ENCODE results near the gene TMEM167A.

GRCh38 chr5:83048811-83049210 is 28.4 kb downstream of the TMEM167A start:
- TF ChIP-seq EP300 (IDR thresholded peaks at IDR 0.05) = no peak
- no peak for TF ChIP-seq CTCF (IDR thresholded peaks at IDR 0.05)

Data from gastroesophageal sphincter (tissue), 3 donors.